HepG2 (cell line): ENCODE data around the gene PCBD2. TPM values are rescaled to one million over a fixed set of nuclear protein-coding genes. Genes with fewer than 3 reads are reported as not detected.

Source experiments
- CENPBD1 ChIP-seq: sonication (generic); formaldehyde crosslinking; IDR thresholded peaks from 2 replicates; pipeline ENCODE4 v1.8.0; 2022; ENCODE audit warnings: missing genetic modification reagents, low read depth, mild to moderate bottlenecking, borderline replicate concordance
- DMTF1 ChIP-seq: sonication (generic); formaldehyde crosslinking; IDR thresholded peaks from 2 replicates; pipeline ENCODE4 v1.4.0; 2020; ENCODE audit warnings: mild to moderate bottlenecking, missing genetic modification reagents
- ETV5 ChIP-seq: IDR thresholded peaks from 2 replicates; pipeline ENCODE4 v1.6.1; 2018; ENCODE audit warnings: missing biosample characterization, missing genetic modification reagents, inconsistent platforms, borderline replicate concordance
- REPIN1 ChIP-seq: sonication (generic); formaldehyde crosslinking; IDR thresholded peaks from 2 replicates; pipeline ENCODE4 v1.8.0; 2022; ENCODE audit warnings: missing genetic modification reagents, low read depth, mild to moderate bottlenecking, borderline replicate concordance
- REST ChIP-seq, 2 experiments: IDR thresholded peaks; 2 replicates each; pipeline ENCODE4 v1.6.1; 2011 to 2012; ENCODE audit warnings: low read length in 2 of 2, borderline replicate concordance in 1 of 2, low read depth in 1 of 2, mild to moderate bottlenecking in 1 of 2, moderate library complexity in 1 of 2
- ZFX ChIP-seq: sonication (generic); formaldehyde crosslinking; IDR thresholded peaks from 2 replicates; pipeline ENCODE4 v1.4.0; 2020; ENCODE audit warnings: mild to moderate bottlenecking, low read depth, missing genetic modification reagents, moderate library complexity
- ZMYM3 ChIP-seq: sonication (generic); formaldehyde crosslinking; IDR thresholded peaks from 2 replicates; pipeline ENCODE4 v1.5.1; 2020; ENCODE audit warnings: mild to moderate bottlenecking, missing genetic modification reagents
- ZNF12 ChIP-seq: sonication (generic); formaldehyde crosslinking; IDR thresholded peaks from 2 replicates; pipeline ENCODE4 v1.5.0; 2020; ENCODE audit warnings: missing genetic modification reagents
- ZNF317 ChIP-seq: sonication (generic); formaldehyde crosslinking; IDR thresholded peaks from 2 replicates; pipeline ENCODE4 v1.5.0; 2020; ENCODE audit warnings: mild to moderate bottlenecking, missing genetic modification reagents
- polyA plus RNA-seq, 8 experiments: library from polyadenylated mRNA; depleted of rRNA in 3 of 8; stranded (reverse) in 7 of 8; unstranded in 1 of 8; fragments of >200 nt; fragmentation: Illumina TruSeq in 4 of 8; extraction: Trizol in 4 of 8; gene quantifications; 2 replicates each; pipeline versions ENCODE4 v1.2.1 to v1.2.3, GENCODE V29; 2011 to 2016; ENCODE audit warnings: low read depth in 4 of 8, missing spikeins in 1 of 8, mixed read lengths in 1 of 8; ENCODE audit not compliant: insufficient read depth in 1 of 8
- total RNA-seq, 5 experiments: library from RNA; depleted of rRNA; stranded (reverse); fragments of >200 nt; fragmentation: Illumina TruSeq; extraction: Trizol; gene quantifications; 2 replicates each; pipeline ENCODE4 v1.2.3, GENCODE V29; 2016; ENCODE audit warnings: low read depth in 1 of 5

The PCBD2 gene
- total and polyA plus RNA-seq, 2 of the 13 experiments (the other 11 are each of a cell fraction or from before 2014, with no cell fraction given): 5.5 to 12.0 TPM

- TF ChIP-seq ZNF12 (CRISPR knock-in tag): peak; percentile 81
- TF ChIP-seq ZMYM3 (CRISPR knock-in tag): peak; percentile 14; the same call in 1 of the 2 replicates
- TF ChIP-seq ETV5: peak; percentile 40; the same call in 1 of the 2 replicates
- TF ChIP-seq ZFX (CRISPR knock-in tag): peak; percentile 58; the same call in 1 of the 2 replicates
- no peak for TF ChIP-seq ZNF317 (CRISPR knock-in tag)
- no peak for TF ChIP-seq CENPBD1 (CRISPR knock-in tag)
- TF ChIP-seq REPIN1: no peak
- no peak for TF ChIP-seq DMTF1 (CRISPR knock-in tag)
- TF ChIP-seq REST (IDR thresholded peaks at IDR 0.05; ENCODE audit: borderline replicate concordance in 1 of 2, low read depth in 1 of 2, low read length in 2 of 2): no peak
Observed at GRCh38 chr5:134965271-134965825, 60.4 kb downstream of the PCBD2 start (continued).
